Fibroblast of lung (primary cell): ENCODE data around the gene SPOCK3. TPM values are rescaled to one million over a fixed set of nuclear protein-coding genes. Genes with fewer than 3 reads are reported as not detected.

Experiments
- DNase-seq, 2 donors: peaks; one replicate each; pipeline versions ENCODE4 v3.0.0 to v3.0.0-alpha.2; 2010; ENCODE audit warnings: low read depth in 2 of 2
- H2AFZ ChIP-seq: 2 replicates; pipeline ENCODE4 v1.5.1; 2012; ENCODE audit warnings: low read length, control low read depth, inconsistent platforms
- H3K27ac ChIP-seq: 2 replicates; pipeline ENCODE4 v1.5.1; 2011; ENCODE audit warnings: low read length, control low read depth; ENCODE audit not compliant: insufficient read depth
- H3K27me3 ChIP-seq: 2 replicates; pipeline ENCODE4 v1.5.1; 2011; ENCODE audit warnings: mild to moderate bottlenecking, low read length; ENCODE audit not compliant: control insufficient read depth, insufficient read depth
- H3K36me3 ChIP-seq: 2 replicates; pipeline ENCODE4 v1.5.1; 2011; ENCODE audit warnings: low read length; ENCODE audit not compliant: control insufficient read depth, insufficient read depth
- H3K4me1 ChIP-seq: 2 replicates; pipeline ENCODE4 v1.5.1; 2011; ENCODE audit warnings: low read length; ENCODE audit not compliant: control insufficient read depth, insufficient read depth; ENCODE audit errors: extremely low read depth
- H3K4me2 ChIP-seq: 2 replicates; pipeline ENCODE4 v1.5.1; 2011; ENCODE audit warnings: low read length, control low read depth; ENCODE audit not compliant: insufficient read depth; ENCODE audit errors: extremely low read depth
- H3K4me3 ChIP-seq, 4 experiments: fragments of 200-600 bp in 1 of 4; sonication (generic) in 1 of 4; replicated peaks in 1 of 4; 2 replicates each; pipeline ENCODE4 v1.5.1; 2011 to 2016; ENCODE audit warnings: low read length in 4 of 4, low read depth in 3 of 4, mild to moderate bottlenecking in 3 of 4, control low read depth in 2 of 4, inconsistent platforms in 1 of 4, mixed read lengths in 1 of 4; ENCODE audit not compliant: insufficient read depth in 1 of 4; ENCODE audit errors: control extremely low read depth in 1 of 4
- H3K79me2 ChIP-seq: 2 replicates; pipeline ENCODE4 v1.5.1; 2012; ENCODE audit warnings: mild to moderate bottlenecking, low read length, inconsistent platforms; ENCODE audit not compliant: control insufficient read depth, insufficient read depth
- H3K9ac ChIP-seq: 2 replicates; pipeline ENCODE4 v1.5.1; 2011; ENCODE audit warnings: mild to moderate bottlenecking, low read length, control low read depth; ENCODE audit not compliant: insufficient read depth
- H3K9me3 ChIP-seq: 2 replicates; pipeline ENCODE4 v1.5.1; 2012; ENCODE audit warnings: low read depth, low read length; ENCODE audit not compliant: control insufficient read depth, insufficient read depth
- H4K20me1 ChIP-seq: 2 replicates; pipeline ENCODE4 v1.5.1; 2011; ENCODE audit warnings: low read length; ENCODE audit not compliant: control insufficient read depth, insufficient read depth; ENCODE audit errors: extremely low read depth
- CTCF ChIP-seq, 2 donors: IDR thresholded peaks in 1 of 2; conservative IDR thresholded peaks in 1 of 2; 1 replicate in 1 of 2; 2 replicates in 1 of 2; pipeline ENCODE4 v1.5.1; 2011 to 2012; ENCODE audit warnings: low read length in 2 of 2, control low read depth in 1 of 2, inconsistent platforms in 1 of 2, low read depth in 1 of 2, mild to moderate bottlenecking in 1 of 2
- EZH2 ChIP-seq: IDR thresholded peaks from 2 replicates; pipeline ENCODE4 v1.5.1; 2012; ENCODE audit warnings: low read length, control low read depth, mild to moderate bottlenecking; ENCODE audit errors: missing control alignments
- polyA plus RNA-seq, 2 donors: library from polyadenylated mRNA; depleted of rRNA in 1 of 2; stranded (reverse) in 1 of 2; unstranded in 1 of 2; fragments of >200 nt; gene quantifications; 2 replicates each; pipeline ENCODE4 v1.2.1, GENCODE V29; 2011 to 2012; ENCODE audit warnings: missing spikeins in 1 of 2
- total RNA-seq: library from RNA; depleted of rRNA; stranded (reverse); fragments of >200 nt; gene quantifications from 2 replicates; pipeline ENCODE4 v1.2.1, GENCODE V29; 2014

SPOCK3 gene
- total and polyA plus RNA-seq, 2 donors (not counting 1 experiment from before 2014, with no cell fraction given) = under 0.01 to 0.08 TPM

- no peaks in the 10 kb centered on the region for H4K20me1 ChIP-seq
- H3K79me2 ChIP-seq = no peaks in the 10 kb centered on the region
- H3K27me3 ChIP-seq = no peaks in the 10 kb centered on the region
- H3K4me2 ChIP-seq = no peak overlapping the region
- H2AFZ ChIP-seq = no peak overlapping the region
- DNase-seq = no peak
- H3K4me1 ChIP-seq = no peaks in the 10 kb centered on the region
- TF ChIP-seq CTCF (conservative IDR thresholded peaks at IDR 0.05 in 1 of 2, IDR thresholded peaks at IDR 0.05 in 1 of 2; ENCODE audit: low read depth in 1 of 2, low read length in 2 of 2) = no peak
- no peak for TF ChIP-seq EZH2
- H3K4me3 ChIP-seq = no peak overlapping the region
- no peak overlapping the region for H3K9ac ChIP-seq
- H3K9me3 ChIP-seq = no peaks in the 10 kb centered on the region
- H3K36me3 ChIP-seq = no peaks in the 10 kb centered on the region
- no peak overlapping the region for H3K27ac ChIP-seq
Measured at GRCh38 chr4:167218022-167218608, 16.2 kb downstream of the SPOCK3 start.

GRCh38 chr4:167216783-167217182 lies 17.5 kb downstream of the SPOCK3 start:
- H4K20me1 ChIP-seq = no peaks in the 10 kb centered on the region
- DNase-seq = no peak
- H3K27me3 ChIP-seq = no peaks in the 10 kb centered on the region
- no peaks in the 10 kb centered on the region for H3K36me3 ChIP-seq
- TF ChIP-seq CTCF (conservative IDR thresholded peaks at IDR 0.05 in 1 of 2, IDR thresholded peaks at IDR 0.05 in 1 of 2; ENCODE audit: low read depth in 1 of 2, low read length in 2 of 2) = no peak
- no peak for TF ChIP-seq EZH2
- no peaks in the 10 kb centered on the region for H3K79me2 ChIP-seq
- H3K4me3 ChIP-seq = no peak overlapping the region
- no peak overlapping the region for H2AFZ ChIP-seq
- no peak overlapping the region for H3K4me2 ChIP-seq
- no peak overlapping the region for H3K27ac ChIP-seq
- H3K4me1 ChIP-seq = no peaks in the 10 kb centered on the region
- no peak overlapping the region for H3K9ac ChIP-seq
- no peaks in the 10 kb centered on the region for H3K9me3 ChIP-seq

GRCh38 chr4:167210166-167210565 lies 24.1 kb downstream of the SPOCK3 start:
- Histone ChIP-seq H3K4me2 (no peak overlapping the region), H3K27ac (no peak overlapping the region), H3K27me3 (no peaks in the 10 kb centered on the region), H3K36me3 (no peaks in the 10 kb centered on the region), H4K20me1 (no peaks in the 10 kb centered on the region), H3K4me1 (no peaks in the 10 kb centered on the region), H3K79me2 (no peaks in the 10 kb centered on the region), H3K4me3 (no peak overlapping the region), H3K9ac (no peak overlapping the region), H2AFZ (no peak overlapping the region), H3K9me3 (no peaks in the 10 kb centered on the region)
- TF ChIP-seq EZH2 = no peak
- TF ChIP-seq CTCF (conservative IDR thresholded peaks at IDR 0.05 in 1 of 2, IDR thresholded peaks at IDR 0.05 in 1 of 2; ENCODE audit: low read depth in 1 of 2, low read length in 2 of 2) = no peak
- no peak for DNase-seq
